ENCODE data around the gene MYO1G.
A peak's percentile ranks its signal among the peaks of the same experiment; 100 is the strongest.
"Not testable (repeated sequence)": the region's sequence is repeated elsewhere in the genome, so short reads cannot be mapped to it uniquely, and the experiment has no call there.

Gene MYO1G

DNA sequence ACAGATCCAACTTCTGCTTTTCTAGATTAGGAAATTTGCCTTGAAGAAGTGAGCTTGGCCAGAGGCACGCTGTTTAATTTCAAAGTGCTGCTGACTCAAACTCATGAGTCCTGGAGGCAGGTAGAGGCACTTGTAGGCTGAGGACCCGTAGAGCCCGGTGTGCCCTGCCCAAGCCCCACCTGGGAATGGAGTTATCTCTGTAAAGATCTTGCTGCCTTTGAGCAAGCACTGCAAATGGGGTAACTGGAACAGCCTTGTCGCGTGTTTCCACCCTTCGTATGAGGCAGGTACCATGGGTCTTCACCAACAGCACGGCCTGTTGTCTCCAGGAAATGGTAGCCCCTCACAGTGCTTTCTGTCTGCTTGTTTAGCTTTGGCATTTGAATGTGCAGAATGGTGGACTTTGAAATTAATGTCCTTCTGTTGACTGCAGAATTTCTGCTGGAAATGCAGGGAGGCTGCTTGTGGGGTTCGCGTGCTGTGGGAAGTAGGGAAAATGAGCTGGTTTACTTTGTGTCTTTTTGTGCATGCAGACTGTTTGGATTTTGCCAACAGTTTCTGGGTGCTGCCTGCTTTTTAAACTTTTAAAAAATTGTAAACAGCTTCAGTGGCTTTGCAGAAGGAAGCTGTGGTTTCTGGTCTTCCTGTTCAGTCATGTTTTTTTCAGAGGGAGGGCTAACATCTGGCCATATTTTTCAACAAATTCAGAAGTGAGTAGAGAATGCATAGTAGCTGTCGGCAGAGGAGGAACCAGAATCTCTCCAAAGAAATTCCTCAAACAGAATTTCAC is 48.4 kb upstream of the MYO1G start:
- Histone ChIP-seq H3K4me2 (ENCODE audit: insufficient read depth, low read length) (peak overlapping the region; percentile 81), H3K4me1 (ENCODE audit: insufficient read depth, low read length) (peaks cover 69% of the 10 kb centered on the region), H3K9ac (ENCODE audit: low read depth, low read length) (peak overlapping the region; percentile 91)

DNA sequence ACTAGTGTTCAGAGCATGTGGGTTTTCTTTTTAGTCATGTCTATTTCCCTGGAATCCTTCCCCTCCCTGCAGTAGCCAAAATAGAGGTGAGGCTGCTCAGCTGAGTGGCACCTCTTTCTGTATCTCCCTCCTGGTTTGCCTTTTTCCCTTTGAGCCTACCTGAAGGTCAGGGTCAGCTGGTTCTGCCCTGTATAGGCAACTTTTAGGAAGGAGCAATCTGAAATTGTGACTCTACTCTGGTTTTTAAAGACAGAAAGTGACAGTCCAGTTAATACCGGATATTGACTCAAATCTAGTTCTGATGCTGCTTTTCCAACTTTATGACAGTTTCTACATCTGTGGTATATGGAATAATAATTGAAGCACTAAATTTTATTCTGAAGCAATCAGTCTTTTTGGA is 47.2 kb upstream of the MYO1G start:
- Histone ChIP-seq H3K79me2 (ENCODE audit: insufficient read depth, low read length) (peaks cover 87% of the 10 kb centered on the region), H3K4me1 (ENCODE audit: insufficient read depth, low read length) (peaks cover 73% of the 10 kb centered on the region), H3K4me2 (ENCODE audit: insufficient read depth, low read length) (peak overlapping the region; percentile 81), H4K20me1 (ENCODE audit: insufficient read depth, low read length) (peaks cover 15% of the 10 kb centered on the region), H3K27me3 (ENCODE audit: insufficient read depth, low read length, poor library complexity) (no peaks in the 10 kb centered on the region), H3K4me3 (ENCODE audit: low read depth in 1 of 2, low read length in 2 of 2) (peak overlapping the region in 1 of 2 experiments; percentile 33; a peak in 2 of 4 replicates), H3K27ac (ENCODE audit: low read length) (peak overlapping the region; percentile 100), H3K9ac (ENCODE audit: low read depth, low read length) (peak overlapping the region; percentile 91), H2AFZ (ENCODE audit: low read depth, low read length) (no peak overlapping the region), H3K36me3 (ENCODE audit: insufficient read depth, low read length) (peaks cover 25% of the 10 kb centered on the region), H3K9me3 (ENCODE audit: insufficient read depth, low read length, severe bottlenecking) (no peaks in the 10 kb centered on the region)
- ATAC-seq (ENCODE audit: insufficient read depth, low read depth) (no peak), DNase-seq (peak; percentile 22)
- no peak for TF ChIP-seq EZH2 (IDR thresholded peaks at IDR 0.05; ENCODE audit: borderline replicate concordance, low read depth, low read length, severe bottlenecking)
- TF ChIP-seq, protein P1, sequence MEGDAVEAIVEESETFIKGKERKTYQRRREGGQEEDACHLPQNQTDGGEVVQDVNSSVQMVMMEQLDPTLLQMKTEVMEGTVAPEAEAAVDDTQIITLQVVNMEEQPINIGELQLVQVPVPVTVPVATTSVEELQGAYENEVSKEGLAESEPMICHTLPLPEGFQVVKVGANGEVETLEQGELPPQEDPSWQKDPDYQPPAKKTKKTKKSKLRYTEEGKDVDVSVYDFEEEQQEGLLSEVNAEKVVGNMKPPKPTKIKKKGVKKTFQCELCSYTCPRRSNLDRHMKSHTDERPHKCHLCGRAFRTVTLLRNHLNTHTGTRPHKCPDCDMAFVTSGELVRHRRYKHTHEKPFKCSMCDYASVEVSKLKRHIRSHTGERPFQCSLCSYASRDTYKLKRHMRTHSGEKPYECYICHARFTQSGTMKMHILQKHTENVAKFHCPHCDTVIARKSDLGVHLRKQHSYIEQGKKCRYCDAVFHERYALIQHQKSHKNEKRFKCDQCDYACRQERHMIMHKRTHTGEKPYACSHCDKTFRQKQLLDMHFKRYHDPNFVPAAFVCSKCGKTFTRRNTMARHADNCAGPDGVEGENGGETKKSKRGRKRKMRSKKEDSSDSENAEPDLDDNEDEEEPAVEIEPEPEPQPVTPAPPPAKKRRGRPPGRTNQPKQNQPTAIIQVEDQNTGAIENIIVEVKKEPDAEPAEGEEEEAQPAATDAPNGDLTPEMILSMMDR (IDR thresholded peaks at IDR 0.05; ENCODE audit: borderline replicate concordance, extremely low read depth, low read length, poor library complexity, severe bottlenecking): no peak

More for the DNA sequence above, 48.4 kb upstream of the MYO1G start:
- H3K9me3 ChIP-seq (ENCODE audit: insufficient read depth, low read length, severe bottlenecking): no peaks in the 10 kb centered on the region
- peak; percentile 78 for ATAC-seq (ENCODE audit: insufficient read depth, low read depth)
- peak overlapping the region; percentile 77 for H2AFZ ChIP-seq (ENCODE audit: low read depth, low read length)
- DNase-seq: peak; percentile 72
- H3K4me3 ChIP-seq (ENCODE audit: low read depth in 1 of 2, low read length in 2 of 2): peak overlapping the region; percentile 49 to 78
- no peak for TF ChIP-seq EZH2 (IDR thresholded peaks at IDR 0.05; ENCODE audit: borderline replicate concordance, low read depth, low read length, severe bottlenecking)
- TF ChIP-seq, protein P1 (IDR thresholded peaks at IDR 0.05; ENCODE audit: borderline replicate concordance, extremely low read depth, low read length, poor library complexity, severe bottlenecking): no peak
- peaks cover 32% of the 10 kb centered on the region for H3K36me3 ChIP-seq (ENCODE audit: insufficient read depth, low read length)
- peak overlapping the region; percentile 100 for H3K27ac ChIP-seq (ENCODE audit: low read length)
- peaks cover 95% of the 10 kb centered on the region for H3K79me2 ChIP-seq (ENCODE audit: insufficient read depth, low read length)
- peaks cover 20% of the 10 kb centered on the region for H4K20me1 ChIP-seq (ENCODE audit: insufficient read depth, low read length)
- H3K27me3 ChIP-seq (ENCODE audit: insufficient read depth, low read length, poor library complexity): no peaks in the 10 kb centered on the region

DNA sequence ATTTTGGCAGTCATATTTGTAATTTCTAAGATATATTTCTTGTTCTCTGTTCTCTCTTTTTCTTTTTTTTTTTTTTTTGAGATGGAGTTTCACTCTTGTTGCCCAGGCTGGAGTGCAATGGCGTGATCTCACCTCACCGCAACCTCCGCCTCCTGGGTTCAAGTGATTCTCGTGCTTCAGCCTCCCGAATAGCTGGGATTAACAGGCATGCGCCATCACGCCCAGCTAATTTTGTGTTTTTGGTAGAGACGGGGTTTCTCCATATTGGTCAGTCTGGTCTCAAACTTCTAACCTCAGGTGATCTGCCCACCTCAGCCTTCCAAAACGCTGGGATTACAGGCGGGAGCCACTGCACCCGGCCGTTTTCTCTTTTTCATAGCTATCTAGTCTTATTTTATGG is 46.7 kb upstream of the MYO1G start:
- Histone ChIP-seq H3K4me3 (ENCODE audit: low read depth in 1 of 2, low read length in 2 of 2) (peak overlapping the region in 1 of 2 experiments; percentile 33; a peak in 2 of 4 replicates), H4K20me1 (ENCODE audit: insufficient read depth, low read length) (peaks cover 15% of the 10 kb centered on the region), H3K4me2 (ENCODE audit: insufficient read depth, low read length) (peak overlapping the region; percentile 81), H3K27ac (ENCODE audit: low read length) (peak overlapping the region; percentile 100), H3K9ac (ENCODE audit: low read depth, low read length) (peak overlapping the region; percentile 91), H3K79me2 (ENCODE audit: insufficient read depth, low read length) (peaks cover 87% of the 10 kb centered on the region), H3K36me3 (ENCODE audit: insufficient read depth, low read length) (peaks cover 25% of the 10 kb centered on the region), H3K4me1 (ENCODE audit: insufficient read depth, low read length) (peaks cover 75% of the 10 kb centered on the region)
- H3K27me3 ChIP-seq (ENCODE audit: insufficient read depth, low read length, poor library complexity); DNase-seq; H2AFZ ChIP-seq (ENCODE audit: low read depth, low read length); ATAC-seq (ENCODE audit: insufficient read depth, low read depth); H3K9me3 ChIP-seq (ENCODE audit: insufficient read depth, low read length, severe bottlenecking): not testable (repeated sequence)

DNA sequence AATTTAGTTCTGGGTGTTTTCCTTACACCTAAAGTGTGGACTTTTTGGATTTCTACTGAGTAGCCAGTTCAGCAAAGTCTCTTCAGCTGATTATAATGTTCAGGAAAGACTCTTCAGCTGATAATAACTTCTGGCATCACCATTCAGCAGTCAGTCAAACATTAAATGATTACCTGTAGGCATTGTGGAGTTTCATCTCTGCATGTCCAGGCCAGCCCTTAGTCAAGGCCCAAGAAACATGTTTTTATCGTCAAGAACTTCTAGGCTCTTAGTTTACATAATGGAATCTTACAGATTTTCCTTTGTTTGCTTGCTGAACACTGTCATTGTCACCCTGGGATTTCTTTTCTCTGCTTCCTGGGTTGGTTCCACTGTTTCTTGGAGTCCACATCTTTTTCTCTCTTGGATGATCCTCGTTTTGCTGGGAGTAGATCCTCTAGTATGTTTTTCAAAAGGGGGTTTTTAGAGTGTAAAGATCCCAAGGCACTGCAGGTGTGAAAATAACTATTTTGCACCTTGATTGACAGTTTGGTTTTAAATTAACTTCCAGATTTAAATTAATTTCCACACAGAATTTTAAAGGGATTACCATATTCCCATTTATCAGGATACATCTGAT is 45.4 kb upstream of the MYO1G start:
- no peak overlapping the region for H3K9ac ChIP-seq (ENCODE audit: low read depth, low read length)
- no peaks in the 10 kb centered on the region for H3K27me3 ChIP-seq (ENCODE audit: insufficient read depth, low read length, poor library complexity)
- H3K27ac ChIP-seq (ENCODE audit: low read length): peak overlapping the region; percentile 28
- H3K4me3 ChIP-seq (ENCODE audit: low read depth in 1 of 2, low read length in 2 of 2): no peak overlapping the region
- no peaks in the 10 kb centered on the region for H3K9me3 ChIP-seq (ENCODE audit: insufficient read depth, low read length, severe bottlenecking)
- peaks cover 87% of the 10 kb centered on the region for H3K79me2 ChIP-seq (ENCODE audit: insufficient read depth, low read length)
- no peak overlapping the region for H3K4me2 ChIP-seq (ENCODE audit: insufficient read depth, low read length)
- no peak for ATAC-seq (ENCODE audit: insufficient read depth, low read depth)
- peaks cover 6% of the 10 kb centered on the region; the same call in 1 of the 2 replicates for H4K20me1 ChIP-seq (ENCODE audit: insufficient read depth, low read length)
- TF ChIP-seq EZH2 (IDR thresholded peaks at IDR 0.05; ENCODE audit: borderline replicate concordance, low read depth, low read length, severe bottlenecking): no peak
- TF ChIP-seq, protein P1 (IDR thresholded peaks at IDR 0.05; ENCODE audit: borderline replicate concordance, extremely low read depth, low read length, poor library complexity, severe bottlenecking): no peak
- peaks cover 65% of the 10 kb centered on the region for H3K4me1 ChIP-seq (ENCODE audit: insufficient read depth, low read length)
- no peak for DNase-seq
- H3K36me3 ChIP-seq (ENCODE audit: insufficient read depth, low read length): peaks cover 17% of the 10 kb centered on the region
- no peak overlapping the region for H2AFZ ChIP-seq (ENCODE audit: low read depth, low read length)

Measured in DND-41 (cell line).